ENCODE measurements around the gene NAV2.

DNA sequence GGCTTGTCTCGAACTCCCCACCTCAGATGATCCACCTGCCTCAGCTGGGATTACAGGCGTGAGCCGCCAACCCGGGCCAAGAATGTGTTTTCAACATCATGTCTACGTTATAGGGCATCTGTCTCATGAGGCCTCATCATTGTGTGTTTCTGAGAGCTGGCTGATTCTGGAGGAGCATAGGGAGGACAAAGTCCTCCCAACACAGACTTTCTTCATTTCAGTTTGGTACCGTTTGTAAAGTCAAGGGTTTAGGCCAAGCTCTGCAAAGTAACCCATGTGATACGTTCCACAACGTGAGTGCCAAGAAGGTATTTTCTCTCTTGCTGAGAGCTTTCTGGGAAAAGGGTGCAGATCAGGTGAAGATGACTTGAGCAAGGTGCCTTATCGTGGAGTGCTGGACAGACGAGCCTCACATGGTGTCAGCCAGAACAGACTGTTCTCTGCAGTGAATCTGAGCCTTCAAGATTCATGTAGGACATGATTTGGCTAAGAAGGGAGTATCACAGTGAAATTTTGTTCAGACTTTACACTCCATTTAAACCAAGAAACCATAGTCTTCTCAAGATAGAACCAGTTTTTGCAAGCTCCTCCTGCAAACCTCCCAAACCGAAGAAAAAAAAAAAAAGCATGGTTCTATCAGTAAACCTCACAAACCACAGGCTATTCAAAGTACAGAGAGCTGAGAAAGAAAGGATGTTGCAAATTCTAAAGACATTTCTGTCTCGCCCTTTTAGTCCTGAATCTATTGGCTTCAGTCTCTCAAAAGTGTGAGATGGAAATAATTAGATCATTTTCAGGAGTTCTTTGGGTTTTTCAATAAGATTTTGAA, 376.0 kb downstream of the NAV2 start:
- TF ChIP-seq, protein P1, sequence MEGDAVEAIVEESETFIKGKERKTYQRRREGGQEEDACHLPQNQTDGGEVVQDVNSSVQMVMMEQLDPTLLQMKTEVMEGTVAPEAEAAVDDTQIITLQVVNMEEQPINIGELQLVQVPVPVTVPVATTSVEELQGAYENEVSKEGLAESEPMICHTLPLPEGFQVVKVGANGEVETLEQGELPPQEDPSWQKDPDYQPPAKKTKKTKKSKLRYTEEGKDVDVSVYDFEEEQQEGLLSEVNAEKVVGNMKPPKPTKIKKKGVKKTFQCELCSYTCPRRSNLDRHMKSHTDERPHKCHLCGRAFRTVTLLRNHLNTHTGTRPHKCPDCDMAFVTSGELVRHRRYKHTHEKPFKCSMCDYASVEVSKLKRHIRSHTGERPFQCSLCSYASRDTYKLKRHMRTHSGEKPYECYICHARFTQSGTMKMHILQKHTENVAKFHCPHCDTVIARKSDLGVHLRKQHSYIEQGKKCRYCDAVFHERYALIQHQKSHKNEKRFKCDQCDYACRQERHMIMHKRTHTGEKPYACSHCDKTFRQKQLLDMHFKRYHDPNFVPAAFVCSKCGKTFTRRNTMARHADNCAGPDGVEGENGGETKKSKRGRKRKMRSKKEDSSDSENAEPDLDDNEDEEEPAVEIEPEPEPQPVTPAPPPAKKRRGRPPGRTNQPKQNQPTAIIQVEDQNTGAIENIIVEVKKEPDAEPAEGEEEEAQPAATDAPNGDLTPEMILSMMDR (IDR thresholded peaks at IDR 0.05 in 8 of 11, conservative IDR thresholded peaks at IDR 0.05 in 3 of 11): no peak
- no peak for TF ChIP-seq POLR2A (IDR thresholded peaks at IDR 0.05)
